ENCODE results near the gene OSBP2. TPM values are rescaled to one million over a fixed set of nuclear protein-coding genes. Genes with fewer than 3 reads are reported as not detected.

OSBP2 gene
- total RNA-seq, 1 donor from 2014 or later, result 11.1 TPM

DNA sequence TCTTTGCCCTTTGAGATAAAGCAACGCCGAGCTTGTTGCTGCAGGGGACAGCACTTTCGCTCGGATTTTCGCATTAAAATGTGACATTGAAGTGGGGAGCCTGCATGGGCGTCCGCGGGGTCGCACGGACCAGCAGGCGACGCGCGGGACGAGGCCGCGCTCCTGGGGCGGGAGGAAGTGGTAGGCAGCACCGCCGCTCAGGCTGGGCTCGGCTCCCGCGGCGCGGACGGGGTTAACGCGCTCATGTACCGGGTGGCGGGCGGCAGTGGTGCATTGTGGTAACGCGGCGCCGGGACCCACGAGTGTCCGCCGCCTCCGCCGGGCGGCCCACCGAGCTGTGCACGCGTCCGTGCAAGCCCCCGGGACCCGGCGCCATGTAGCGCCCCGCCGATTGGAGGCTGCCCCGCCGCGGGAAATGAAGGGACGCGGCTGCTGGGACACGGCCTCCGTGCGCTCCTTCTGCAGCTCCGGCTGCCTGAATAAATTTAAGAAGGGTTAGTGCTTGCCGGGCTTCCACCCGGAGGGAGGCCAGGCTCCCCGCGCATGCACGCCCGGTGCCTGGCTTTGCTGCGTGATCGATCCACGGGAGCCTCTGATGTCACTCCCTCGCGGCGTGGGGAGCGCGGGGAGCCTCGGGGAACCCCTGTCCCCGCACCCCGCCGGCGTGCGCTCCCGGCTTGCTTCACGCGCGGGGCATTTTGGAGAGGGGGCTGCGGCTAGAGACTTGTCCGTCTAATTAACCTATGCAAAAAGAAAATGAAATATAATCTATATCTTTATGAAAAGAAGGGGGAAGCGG lies 127.7 kb downstream of the OSBP2 start:
- DNase-seq (ENCODE audit: missing footprints), result no peak

DNA sequence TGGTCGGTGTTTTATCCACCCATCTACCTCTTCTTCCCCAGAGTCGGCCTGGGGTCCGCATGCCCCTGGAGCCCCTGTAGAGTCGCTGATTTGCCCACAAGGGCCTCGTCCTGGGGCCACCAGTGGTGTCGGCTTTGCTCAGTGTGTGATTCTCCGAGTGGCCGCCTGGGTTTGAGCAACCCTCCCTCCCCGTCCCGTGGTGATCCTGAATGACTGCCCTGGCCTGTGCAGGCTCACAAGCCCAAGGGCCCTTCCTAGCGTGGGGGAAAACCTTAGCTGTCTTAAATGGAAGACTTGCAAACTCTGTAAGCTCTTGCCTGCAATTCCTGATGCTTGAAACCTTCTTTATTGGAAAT lies 128.3 kb downstream of the OSBP2 start:
- ATAC-seq (no peak), DNase-seq (ENCODE audit: missing footprints) (no peak)
- intact Hi-C loops (cut with DNase I), result no loop called here

More for the DNA sequence above, 127.7 kb downstream of the OSBP2 start:
- peak; percentile 34 for ATAC-seq
- intact Hi-C loops (cut with DNase I), result no loop called here

- intact Hi-C loops (cut with DNase I), result no loop called here
- ATAC-seq, result no peak
- no peak for DNase-seq (ENCODE audit: missing footprints)
Measured at GRCh38 chr22:30824096-30824495, 129.4 kb downstream of the OSBP2 start.

DNA sequence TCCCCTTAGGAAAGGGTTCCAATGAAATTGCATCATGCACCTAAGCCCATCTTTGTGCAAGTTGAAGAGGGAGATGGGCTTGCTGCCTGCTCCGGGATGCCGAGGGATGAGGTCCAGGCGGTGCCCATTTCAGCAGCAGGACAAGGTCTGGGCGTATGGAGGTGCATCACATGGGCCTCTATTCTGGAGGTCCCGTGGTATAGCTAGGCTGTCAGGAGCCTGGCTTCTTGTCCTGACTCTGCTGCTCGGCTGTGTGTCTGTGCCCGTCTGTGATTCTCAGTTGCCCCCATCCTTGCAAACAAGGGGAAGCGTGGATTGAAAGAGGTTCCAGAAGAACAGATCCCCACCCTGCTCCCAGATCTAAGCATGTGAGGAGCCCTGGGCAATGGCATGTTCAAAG lies 130.0 kb downstream of the OSBP2 start:
- ATAC-seq (no peak), DNase-seq (ENCODE audit: missing footprints) (no peak)
- intact Hi-C loops (cut with DNase I), result no loop called here

DNA sequence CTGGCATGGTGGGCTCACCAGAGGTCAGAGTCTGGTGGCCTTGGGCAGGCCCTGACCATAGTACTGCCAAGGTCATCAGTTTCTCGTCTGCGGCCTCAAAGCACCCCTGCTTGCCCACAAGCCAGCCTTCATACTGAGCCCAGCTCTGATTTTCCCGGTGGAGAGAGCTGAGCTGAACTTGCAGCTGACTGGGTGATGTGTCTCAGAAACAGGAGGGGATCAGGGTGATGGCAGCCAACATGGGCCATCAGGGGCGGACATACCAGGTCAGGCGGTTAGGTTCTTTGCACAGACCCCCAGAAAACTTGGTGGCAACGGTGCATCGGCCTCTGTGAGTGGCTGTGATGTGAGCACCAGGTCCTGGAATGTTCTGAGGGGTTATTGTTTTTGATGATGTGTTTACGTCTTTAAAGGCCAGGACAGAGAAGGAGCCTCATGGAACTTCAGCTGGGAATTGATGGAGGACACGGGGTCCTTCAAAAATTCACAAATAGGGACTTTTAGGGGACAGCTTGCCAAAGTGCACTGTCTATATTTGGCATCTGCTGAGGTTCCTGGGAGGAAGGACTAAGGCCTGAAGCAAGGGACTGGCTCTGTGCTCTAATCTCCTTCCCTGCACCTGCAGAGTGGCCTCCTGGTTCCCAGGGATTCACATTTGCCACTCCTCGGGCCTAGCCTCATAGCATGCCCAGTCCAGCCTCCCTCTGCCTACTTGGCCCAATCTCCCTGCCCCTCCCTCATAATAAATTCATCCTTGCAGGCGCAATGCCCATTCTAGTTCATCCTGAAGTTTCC lies 131.2 kb downstream of the OSBP2 start:
- no peak for DNase-seq (ENCODE audit: missing footprints)
- ATAC-seq, result no peak
- intact Hi-C loops (cut with DNase I), result no loop called here

GRCh38 chr22:30826670-30827355 lies 132.1 kb downstream of the OSBP2 start:
- intact Hi-C loops (cut with DNase I), result no loop called here
- ATAC-seq (no peak), DNase-seq (ENCODE audit: missing footprints) (no peak)

DNA sequence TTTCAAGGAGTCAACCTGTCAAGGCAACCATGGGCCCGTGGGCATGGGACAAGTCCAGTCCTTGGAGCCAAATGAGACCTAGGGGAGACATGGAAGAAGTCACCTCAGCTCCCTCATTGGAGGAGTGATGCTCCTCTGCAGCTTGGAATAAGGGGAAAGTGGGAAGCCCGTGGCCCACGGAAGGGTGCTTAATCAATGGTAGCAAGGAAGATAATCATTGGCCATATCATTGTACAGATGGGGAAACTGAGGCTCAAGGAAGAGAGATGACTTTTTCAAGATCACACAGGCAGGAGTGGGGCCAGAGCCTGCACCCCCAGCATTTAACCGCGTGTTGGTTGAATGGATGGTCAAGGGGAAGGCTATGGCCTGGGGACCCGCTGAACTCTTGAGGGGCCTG lies 133.0 kb downstream of the OSBP2 start:
- no peak for ATAC-seq
- no peak for DNase-seq (ENCODE audit: missing footprints)
- intact Hi-C loops (cut with DNase I), result no loop called here

DNA sequence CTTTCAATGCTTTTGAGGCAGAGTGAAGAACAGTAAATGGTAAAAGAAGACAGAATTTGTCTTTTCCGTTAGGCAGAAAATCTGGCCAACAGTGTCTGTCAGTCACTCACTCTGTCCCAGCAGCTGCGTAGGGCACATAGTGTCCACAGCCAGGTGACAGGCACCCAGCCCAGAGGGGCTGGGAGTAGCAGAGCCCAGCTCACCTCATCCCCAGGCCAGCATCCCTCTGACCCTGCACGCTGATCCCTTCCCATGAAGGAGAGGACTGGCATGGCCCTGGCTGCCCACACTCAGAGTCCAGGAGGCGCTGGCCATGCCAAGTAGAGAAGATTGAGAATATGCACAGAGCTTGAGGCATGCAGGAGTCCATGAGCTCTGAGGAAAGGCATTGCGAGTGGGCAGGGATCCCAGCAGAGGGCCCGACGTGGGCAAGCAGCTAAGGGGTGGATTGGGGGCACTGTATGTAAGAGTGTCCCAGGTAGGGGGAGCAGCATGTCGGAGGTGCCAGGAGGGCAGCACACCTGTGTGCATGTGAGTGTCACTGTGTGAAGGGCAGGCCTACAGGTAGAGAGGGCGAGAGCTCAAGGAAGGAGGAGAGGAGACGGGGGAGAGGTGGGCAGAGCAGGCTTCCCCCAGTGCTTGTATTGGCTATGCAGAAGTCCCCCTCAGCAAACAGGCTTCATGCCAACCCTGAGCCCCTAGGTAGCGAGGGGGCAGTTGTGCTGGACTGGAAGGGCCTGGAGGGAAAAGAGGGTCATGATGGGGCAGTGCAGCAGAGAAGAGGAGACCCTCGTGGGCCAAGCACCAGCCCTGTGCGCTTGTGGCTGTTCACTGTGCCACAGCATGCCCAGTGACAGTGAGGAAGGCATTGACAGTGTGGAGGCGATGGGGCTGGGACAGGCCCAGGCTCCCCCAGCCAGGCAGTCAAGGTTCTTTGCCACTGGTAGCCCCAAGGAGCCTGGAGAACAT lies 133.8 kb downstream of the OSBP2 start:
- no peak for ATAC-seq
- intact Hi-C loops (cut with DNase I), result no loop called here

DNA sequence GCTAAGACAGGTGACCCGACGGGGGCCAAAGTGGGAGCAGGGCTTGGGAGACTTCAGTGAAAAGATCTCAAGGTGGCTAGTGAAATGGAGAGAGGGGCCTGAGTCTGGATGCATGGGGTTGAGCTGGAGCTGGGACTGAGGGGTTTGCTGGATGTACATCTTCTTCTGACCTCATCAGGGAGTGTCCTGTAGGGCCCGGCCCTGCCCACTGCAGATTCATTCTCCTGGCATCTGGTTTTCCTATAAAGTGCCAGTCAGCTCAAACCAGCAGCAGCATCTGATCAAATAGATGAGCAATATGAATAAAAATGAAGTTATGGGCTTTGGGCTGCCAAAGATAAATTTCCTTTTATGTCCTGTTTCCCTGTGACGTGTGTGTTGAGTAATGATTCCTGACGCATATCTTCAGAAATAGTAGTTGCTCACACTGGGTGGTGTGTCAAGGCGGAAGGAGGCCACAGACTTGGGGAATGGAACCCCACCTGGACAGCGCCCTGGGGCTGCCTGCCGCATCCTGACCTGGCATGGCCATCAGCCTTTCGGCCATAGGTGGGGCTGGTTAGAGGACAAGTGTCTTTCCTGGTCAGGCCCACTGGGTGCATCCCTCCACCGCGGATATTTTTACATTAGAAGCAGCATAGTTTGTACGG lies 135.4 kb downstream of the OSBP2 start:
- intact Hi-C loops (cut with DNase I), result no loop called here
- no peak for DNase-seq (ENCODE audit: missing footprints)
- no peak for ATAC-seq

More for the DNA sequence above, 133.8 kb downstream of the OSBP2 start:
- DNase-seq (ENCODE audit: missing footprints), result peak; percentile 57

GRCh38 chr22:30830907-30831306 lies 136.2 kb downstream of the OSBP2 start:
- DNase-seq (ENCODE audit: missing footprints) (no peak), ATAC-seq (no peak)
- intact Hi-C loops (cut with DNase I), result no loop called here

GRCh38 chr22:30832407-30832987 lies 137.8 kb downstream of the OSBP2 start:
- intact Hi-C loops (cut with DNase I), result no loop called here
- no peak for ATAC-seq
- DNase-seq (ENCODE audit: missing footprints), result no peak

DNA sequence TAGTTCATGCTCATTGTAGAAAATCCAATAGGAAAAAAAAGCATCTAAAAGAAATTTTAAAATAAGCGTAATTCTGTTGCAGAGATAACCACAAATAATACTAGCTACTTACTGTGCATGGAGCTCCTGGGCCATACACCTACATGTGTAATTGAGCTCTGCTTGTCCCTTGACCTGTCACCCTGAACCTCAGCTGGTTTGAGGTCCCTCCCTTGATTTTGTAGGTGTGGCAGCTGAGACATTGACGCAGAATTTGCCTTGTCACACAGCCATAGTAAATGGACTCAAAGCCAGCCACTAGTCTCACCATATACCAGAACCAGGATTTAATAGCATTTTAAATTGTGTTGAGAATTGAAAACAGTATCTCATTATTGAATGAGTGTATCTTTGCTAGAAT lies 138.6 kb downstream of the OSBP2 start:
- ATAC-seq (no peak), DNase-seq (ENCODE audit: missing footprints) (no peak)
- intact Hi-C loops (cut with DNase I), result no loop called here

- ATAC-seq (no peak), DNase-seq (ENCODE audit: missing footprints) (no peak)
- intact Hi-C loops (cut with DNase I), result no loop called here
Measured at GRCh38 chr22:30837531-30837930, 142.9 kb downstream of the OSBP2 start.

GRCh38 chr22:30838111-30838510 lies 143.4 kb downstream of the OSBP2 start:
- no peak for DNase-seq (ENCODE audit: missing footprints)
- no peak for ATAC-seq
- intact Hi-C loops (cut with DNase I), result no loop called here

GRCh38 chr22:30841273-30841672 lies 146.6 kb downstream of the OSBP2 start:
- intact Hi-C loops (cut with DNase I), result no loop called here
- ATAC-seq (no peak), DNase-seq (ENCODE audit: missing footprints) (no peak)

GRCh38 chr22:30843245-30843644 lies 148.6 kb downstream of the OSBP2 start:
- DNase-seq (ENCODE audit: missing footprints) (no peak), ATAC-seq (no peak)
- intact Hi-C loops (cut with DNase I), result no loop called here

GRCh38 chr22:30847583-30847982 lies 152.9 kb downstream of the OSBP2 start:
- DNase-seq (ENCODE audit: missing footprints) (no peak), ATAC-seq (no peak)
- intact Hi-C loops (cut with DNase I), result no loop called here

GRCh38 chr22:30855266-30855665 lies 160.6 kb downstream of the OSBP2 start:
- ATAC-seq (no peak), DNase-seq (ENCODE audit: missing footprints) (no peak)
- intact Hi-C loops (cut with DNase I), result no loop called here
